Stimulated activated CD4-positive, alpha-beta T cell treated with anti-CD3 and anti-CD28 coated beads, Interleukin-1b, Interleukin-23, amount 100 ng/mL, for 4 hours (primary cell): Measurements from ENCODE around the gene NRXN3.

Source experiments
- DNase-seq, 2 donors: peaks; one replicate each; pipeline ENCODE4 v3.0.0-alpha.2; 2020; ENCODE audit warnings: low read depth in 2 of 2

The NRXN3 gene

DNA sequence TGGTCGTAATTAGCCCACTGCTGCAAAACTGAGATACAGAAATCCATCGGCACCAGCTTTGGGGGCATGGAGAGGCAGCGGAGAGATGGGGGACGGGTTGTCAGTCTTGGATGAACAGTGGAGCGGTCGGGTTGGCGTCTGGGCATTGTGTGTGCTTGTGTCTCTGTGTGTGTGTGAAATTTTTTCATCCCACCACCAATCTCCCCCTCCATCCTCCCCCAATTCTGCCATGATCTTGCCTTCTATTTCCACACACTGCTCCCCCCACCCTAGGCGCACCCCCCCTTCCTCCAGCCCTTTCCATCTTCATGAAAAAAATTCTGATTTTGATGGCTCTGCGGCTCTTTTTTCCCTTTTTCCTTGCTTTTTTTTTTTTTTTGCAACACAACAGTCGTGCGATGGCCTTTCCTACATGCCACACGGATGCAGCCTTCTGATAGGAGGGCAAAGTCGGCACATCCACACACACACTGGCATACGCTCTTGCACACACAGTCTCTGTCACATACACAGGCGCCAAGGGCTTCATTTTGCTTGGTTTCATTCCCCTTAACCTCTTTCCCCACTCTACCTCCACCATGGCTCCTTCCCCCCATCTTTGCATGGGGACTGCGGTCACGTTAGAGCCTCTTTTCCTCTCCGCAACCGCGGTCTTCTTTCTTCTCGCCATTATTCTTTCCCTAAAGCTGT lies 3.3 kb downstream of the NRXN3 start:
- DNase-seq, result no peak

DNA sequence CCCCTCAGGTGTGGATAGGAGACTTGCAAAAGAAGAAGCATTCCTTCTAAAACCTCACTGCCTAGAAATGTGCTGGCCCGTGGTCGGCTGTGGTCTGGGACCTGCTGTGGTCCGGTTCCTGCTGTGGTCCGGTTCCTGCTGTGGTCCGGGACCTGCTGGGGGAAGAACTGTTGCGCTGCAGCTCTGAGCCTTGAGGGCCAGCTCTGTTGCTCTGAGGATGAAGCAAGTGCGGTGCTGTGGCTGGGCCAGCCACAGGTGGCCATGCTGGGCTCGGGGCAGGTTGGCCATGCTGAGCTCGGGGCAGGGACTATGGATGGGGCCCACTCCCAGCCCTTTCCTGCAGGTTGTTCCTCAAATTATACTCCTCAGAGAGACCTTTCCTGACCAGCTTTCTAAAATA lies 5.2 kb downstream of the NRXN3 start:
- DNase-seq, result no peak

DNA sequence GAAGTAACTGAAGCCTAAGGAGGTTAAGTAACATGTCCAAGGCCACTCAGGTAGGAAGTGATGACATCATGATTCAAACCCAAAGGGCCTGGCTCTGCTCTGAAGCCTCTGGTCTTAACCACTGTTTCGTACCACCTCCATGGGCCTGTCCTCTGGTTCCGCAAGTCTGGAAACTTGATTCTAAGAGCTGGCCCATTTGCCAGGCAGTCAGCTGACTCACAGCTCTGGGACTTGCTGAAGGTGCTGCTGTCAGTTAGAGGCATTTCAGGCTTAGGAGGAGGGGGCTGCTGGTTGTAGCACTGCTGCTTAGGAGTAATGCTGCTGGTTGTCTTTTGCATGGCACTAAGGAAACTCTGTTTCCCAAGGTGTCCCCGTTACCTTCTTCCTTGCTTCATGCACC lies 7.9 kb downstream of the NRXN3 start:
- DNase-seq, result no peak

DNA sequence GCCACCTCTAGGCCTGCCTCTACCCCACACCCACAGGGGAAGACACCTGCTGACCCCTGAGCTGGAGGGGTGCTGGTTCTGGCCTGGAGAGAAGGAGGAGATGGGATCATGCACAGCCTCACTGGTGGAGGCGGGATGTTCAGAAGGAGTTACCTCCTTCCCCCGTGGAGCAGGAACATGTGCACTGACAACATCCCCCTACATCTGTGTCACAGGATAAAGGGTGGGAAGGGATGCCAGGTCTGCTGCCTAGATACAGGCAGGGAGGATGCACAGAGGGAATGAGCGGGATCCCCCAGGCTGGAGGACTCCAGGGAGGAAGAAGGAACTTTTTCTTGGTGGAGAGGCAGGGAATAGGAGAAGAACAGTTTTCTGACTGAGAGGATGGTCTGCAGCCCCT lies 8.8 kb downstream of the NRXN3 start:
- DNase-seq, result no peak

DNA sequence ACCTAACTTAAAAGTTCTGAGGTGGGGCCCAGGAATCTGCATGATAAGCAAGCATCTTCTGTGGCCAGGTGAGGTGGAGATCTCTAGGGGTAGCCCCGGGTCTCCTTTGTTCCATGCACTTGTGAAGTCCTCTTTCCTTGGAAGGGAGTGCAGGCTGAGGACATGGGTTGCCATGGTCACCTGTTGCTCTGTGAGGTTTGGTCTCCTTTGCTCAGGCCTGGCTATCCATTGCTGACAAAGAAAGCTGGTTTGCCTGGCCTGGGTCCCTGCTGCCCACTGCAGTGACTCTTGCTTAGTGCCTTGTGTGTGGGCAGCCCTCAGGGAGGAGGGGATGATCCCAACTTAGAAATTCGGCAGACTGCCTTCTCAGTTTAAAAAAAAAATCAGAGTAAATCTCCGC lies 11.1 kb downstream of the NRXN3 start:
- no peak for DNase-seq

DNA sequence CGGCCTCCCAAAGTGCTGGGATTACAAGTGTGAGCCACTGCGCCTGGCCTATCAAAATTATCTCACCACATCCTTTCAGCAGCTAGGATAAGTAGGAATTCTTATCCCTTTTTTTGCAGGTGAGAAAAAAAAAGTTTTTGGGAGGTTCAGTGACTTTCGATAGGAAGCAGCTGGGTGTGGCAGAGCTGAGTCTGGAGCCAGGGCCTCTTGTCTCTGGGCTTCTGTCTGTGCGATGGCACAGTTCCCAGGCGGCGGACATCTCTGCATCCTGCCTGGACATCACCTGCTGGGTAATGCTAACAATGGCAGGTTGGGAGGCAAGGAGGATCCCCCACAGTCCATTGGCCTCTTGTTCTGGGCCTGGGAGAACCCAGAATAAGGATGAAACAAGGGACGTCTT lies 12.5 kb downstream of the NRXN3 start:
- no peak for DNase-seq

DNA sequence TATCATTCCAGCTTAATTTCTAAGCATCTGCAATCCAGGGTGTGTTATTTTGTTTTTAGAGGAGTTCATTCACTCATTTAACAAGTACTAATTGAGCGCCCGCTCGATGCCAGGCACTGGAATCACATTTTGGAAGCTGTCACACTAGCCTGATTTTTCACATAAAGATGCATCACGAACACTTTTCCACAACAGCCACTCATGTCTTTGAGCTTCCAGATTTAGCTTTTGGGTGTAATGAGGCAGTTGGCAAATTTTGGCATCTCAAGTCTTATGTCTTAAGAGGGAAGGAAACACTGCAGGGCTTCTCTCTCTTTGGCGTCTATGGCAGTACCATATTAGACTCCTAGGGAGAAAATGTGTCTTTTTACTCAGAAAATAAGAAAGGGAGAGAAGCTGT lies 14.0 kb downstream of the NRXN3 start:
- DNase-seq, result no peak

DNA sequence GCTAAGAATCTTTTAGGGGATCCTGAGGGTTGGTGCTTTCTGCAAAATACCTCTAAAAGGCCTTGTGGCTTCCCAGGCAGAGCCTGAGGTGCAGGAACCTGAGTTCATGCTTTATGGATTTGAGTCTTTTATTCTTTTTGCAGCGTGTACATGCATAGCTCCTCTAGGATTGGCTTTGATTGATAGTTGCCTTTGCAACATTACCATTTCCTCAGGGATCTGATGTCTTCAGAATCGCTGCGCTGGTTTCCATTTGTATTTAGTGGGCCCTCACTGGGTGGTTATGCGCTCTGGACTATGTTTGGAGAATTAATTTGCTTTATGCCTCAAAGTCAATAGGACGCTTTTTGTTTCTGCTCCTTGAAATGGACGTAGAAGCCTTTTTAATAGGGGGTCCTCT lies 16.1 kb downstream of the NRXN3 start:
- DNase-seq, result no peak

DNA sequence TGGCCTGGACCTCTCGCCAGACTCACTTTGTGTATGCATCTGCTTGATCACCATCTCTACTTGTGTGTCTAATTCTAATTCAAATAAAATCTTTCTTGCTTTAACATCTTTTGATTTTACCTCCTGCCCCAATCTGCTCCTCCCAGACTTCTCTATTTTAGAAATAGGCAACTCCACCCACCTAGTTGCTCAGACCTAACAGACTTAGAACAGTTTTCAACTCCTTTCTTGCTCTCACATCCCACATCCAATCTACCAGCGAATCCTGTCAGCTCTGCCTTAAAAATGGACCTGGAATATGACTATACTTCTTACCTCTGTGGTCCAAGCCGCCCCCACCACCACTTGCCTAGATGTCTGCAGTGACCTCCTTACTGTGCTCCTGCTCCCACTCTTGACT lies 18.7 kb downstream of the NRXN3 start:
- no peak for DNase-seq

DNA sequence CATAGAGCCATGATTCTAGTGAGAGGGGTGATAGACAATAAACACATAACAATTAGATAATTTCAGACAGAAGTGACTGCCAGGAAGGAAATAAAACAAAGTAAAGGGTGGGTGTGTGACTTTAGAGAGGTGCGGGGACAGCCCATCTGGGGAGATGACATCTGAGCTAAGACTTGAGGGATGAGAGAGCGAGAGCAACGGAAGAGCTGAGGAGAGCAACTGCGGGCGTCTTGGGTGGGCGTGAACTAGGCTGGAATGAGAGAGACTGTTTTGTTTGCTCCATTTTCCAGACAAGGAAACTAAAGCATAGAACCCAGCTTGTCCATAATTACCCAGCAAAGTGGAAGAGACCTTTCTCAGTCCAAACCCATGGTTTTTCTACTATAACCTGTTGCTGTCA lies 25.3 kb downstream of the NRXN3 start:
- DNase-seq, result no peak

DNA sequence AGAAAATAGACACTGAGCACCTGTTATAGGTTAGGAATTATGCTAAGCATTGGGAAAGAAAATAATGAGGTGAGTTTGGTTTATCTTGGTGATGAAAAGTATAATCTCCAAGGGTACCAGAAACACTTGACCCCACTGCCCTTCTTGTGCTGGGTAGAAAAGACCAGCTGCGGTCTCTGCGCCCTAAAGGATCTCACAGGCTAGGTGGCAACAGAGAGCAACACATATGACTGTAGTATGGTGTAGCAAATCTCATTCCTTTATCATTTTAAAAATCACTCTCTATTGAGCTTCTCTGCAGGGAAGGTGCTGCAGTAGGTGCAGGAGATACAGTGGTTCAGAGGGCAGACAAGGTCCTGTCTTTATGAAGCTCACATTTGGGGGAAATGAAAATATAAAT lies 26.1 kb downstream of the NRXN3 start:
- DNase-seq, result no peak

DNA sequence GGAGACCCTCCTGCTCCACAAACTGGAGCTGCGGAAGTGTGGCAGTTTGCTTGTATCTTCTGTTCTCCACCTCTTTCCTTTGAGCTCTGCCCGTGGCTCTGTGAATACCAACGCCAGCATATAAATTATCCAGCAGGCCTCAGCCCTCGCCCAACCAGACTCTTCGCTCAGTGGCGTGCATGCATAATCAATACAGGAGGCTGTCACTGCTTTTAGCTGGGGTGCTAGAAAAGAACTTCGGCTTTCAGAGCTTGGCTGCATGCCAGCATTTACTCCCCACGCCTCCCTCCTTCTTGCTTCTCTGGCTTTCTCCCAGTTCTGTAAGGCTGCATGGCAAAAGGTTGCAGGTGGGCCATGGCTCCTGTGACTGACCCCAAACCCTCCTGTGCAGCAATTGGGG lies 26.9 kb downstream of the NRXN3 start:
- DNase-seq, result no peak

DNA sequence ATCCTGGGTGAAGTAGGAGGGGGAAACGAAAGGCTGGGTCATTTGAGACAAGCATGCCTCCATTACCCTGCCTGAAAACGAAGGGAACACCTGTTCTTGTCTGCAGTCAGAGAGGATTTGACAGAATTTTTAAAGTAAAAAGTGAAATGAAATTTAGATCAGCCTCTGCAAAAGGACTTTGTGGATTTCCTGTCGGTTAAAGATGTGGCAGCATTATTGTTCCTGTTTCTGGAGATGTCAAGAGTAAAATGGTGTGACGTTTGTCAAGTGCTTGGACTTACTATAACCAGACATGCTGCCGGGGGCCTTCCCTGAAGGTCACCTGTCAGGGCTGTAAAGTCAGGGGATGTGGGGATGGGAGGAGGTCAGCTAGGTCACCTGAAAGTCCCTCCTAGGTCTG lies 32.0 kb downstream of the NRXN3 start:
- DNase-seq, result no peak

DNA sequence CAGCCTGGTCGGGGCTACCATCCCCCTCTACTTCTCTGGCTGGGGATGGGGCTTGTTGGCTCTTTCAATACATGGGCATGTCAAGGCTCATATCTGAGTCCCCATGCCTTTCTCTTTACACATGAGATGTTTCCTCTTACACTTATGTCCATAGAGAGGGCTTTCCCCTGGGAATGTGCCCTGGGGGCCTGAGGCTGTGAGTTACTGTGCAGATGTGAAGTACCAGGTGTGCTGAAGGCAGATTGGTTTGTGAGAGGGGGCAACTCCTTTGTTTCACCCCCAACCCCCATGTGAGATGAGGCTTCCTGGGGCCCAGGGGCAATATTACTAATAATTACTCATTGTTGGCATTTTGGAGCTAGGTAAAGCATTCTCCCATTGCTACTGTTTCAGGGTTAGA lies 32.8 kb downstream of the NRXN3 start:
- no peak for DNase-seq

DNA sequence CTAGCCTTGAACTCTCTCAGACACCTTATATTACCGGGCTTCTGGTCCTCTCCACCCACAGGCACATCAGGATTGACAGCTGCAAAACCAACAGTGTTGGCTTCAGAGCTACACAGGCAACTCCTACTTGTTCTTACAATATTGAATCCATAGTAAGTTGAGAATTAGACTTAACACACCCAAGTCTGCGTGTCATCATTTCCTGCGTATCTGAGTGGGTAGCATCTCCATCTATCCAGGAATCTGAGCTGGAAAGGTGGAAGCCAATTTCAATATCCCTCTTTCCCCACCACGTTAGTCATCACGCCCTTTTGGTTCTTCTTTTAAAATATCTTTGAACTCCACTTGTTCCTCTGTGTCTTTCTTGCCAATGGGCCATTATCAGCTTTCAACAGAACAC lies 37.2 kb downstream of the NRXN3 start:
- DNase-seq, result no peak

DNA sequence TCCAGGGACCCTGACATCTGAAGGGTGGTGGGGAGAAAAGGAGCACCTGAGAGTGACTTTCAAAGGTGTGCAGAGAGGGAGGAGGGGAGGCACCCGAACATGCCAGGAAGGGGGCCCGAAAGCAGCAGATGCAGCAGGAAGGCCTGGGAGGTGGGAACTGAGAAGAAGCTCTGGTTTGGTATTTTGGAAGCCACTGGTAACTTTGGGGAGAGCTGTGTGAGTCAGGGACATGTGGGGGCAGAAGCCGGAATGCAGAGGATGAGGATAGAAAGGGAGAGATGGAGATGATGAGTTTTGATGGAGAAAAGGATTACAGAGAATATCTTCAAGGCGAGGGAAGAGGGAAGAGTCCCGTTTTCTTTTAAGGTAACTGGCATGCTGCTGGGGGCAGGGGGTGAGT lies 50.1 kb downstream of the NRXN3 start:
- no peak for DNase-seq

DNA sequence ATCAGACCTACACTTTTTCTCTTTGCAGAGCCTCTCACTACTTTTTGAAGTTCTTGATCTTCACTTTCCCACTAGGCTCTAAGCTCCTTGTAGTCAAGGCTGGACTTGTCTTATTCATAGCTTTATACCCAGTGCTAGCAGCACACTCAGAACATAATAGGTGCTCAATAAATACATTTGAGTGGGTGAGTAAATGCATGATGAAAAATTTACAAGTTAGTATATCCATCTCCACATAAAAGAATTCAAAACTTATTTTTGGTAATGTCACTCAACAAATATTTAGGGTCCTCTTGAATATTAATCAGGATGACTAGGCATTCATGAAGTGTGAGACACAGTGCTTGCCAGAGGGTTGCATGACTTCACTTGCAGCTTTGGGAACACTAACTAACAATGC lies 52.6 kb downstream of the NRXN3 start:
- no peak for DNase-seq

DNA sequence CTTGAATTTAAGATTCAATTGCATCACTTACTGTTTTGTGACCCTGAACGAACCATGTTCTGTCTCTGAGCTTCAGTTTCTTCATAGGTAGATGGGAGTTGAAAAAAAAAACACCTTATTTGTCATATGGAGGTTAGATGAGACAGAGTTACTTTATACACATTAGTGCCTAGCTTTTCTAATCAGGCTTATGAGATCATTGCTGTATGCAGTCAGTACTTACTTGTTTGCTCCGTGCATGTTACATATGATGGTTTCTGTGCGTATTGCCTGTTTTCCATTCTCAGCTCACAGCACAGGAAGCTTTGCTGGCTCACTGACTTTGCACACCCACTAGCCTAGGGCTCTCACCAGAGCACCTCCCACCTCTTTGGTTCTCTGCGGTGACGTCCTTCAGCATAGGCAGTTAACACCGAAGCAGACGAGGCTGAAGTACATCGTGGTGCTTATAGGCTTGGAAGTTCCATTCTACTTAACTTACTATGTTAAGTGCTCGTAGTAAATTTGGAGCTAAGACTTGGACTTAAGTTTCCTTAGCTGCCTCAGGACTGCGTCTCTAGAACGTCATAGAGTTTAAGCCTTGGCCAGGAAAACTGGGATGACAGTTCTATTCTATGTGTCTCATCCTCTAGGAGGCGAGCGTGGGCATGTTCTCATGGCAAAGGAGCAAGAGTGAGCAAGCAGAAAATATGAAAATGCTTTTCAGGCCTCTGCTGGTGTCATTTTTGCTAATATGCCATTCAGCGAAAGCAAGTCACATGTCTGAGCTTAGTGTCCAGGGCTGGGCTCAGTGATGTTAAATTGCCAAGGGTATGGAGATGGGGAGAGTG lies 57.3 kb downstream of the NRXN3 start:
- no peak for DNase-seq

DNA sequence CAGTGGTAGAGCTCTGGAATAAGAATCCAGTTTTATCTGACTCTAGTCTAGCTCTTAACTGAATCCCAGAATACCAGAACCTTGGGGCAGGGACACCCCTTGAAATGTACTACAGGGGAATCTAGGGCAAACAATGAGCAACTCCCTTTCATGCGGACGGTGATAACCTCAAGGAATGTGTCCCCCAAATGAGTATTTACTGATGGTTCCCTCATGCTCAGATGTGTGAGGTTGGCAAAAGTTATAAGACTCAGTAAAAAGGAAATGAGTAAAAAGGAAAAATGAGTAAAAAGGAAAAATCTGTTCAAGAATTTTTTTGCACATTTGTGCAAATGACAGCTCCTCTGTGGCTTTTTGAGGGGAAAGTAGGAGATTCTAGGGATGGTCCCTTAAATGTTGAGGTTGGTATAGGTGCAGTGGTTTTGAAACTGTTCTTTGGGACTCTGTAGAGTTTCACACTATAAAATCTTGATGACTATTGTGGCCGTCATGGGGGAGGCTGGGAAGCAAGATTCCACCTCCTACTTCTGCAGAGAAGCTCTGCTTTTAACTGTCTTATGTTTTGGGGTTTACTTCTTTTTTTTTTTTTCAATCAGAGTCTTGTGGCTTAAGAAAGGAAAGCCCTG lies 58.6 kb downstream of the NRXN3 start:
- no peak for DNase-seq

DNA sequence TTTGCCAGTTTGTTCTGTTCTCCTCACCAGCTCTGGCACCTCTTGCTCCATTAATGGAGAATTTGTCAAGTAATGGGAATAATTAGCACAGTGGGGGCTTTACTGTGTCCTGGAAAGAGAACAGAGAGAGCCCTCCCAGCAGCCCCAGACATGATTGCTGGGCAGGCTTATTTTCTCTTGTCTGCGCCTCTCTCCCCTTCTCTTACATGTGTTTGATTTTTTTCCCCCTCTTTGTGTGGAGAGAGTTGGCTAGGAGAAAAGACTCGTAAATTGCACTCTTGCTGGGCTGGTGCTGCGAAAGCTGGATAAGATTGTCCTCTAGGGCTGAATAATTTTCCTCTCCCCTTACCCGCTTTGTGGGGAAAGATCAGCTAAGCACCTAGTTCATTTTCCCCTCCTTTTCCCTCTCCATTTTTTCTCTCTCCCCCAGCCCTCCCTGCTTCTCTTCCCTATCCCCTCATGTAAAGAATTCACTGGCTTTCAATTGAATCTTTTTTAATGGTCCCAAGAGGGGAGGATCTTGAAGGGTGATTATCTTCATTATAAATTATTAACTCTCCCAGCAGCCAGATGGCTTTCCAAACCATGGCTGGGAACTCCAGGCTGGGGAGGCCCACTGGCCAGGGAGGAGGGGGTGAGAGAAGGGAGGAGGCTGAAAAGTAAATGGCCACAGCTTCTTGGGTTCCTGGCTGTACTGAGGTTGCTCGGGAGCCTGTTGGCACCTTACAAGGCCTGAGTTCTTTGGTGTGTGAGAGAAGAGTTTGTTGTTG lies 62.2 kb downstream of the NRXN3 start:
- DNase-seq, result no peak

DNA sequence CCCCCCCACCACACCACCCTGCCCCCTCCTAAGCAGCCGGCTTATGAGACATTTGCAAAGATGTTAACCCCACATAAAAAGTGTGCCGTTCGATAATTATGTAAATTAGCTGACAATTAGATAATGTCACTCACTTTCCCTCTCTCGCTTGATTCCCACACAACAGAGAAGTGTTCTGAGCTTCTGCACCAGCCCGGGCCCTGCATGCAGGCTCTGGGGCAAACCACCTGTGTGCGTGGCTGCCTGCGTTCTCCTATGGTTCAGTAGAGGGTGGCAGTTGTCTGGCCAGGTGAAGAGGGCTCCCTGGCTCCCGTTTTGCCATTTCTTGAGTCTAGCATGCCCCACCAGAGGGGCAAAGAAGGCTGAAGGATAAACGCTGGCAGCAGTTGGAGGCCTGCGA lies 68.0 kb downstream of the NRXN3 start:
- no peak for DNase-seq

DNA sequence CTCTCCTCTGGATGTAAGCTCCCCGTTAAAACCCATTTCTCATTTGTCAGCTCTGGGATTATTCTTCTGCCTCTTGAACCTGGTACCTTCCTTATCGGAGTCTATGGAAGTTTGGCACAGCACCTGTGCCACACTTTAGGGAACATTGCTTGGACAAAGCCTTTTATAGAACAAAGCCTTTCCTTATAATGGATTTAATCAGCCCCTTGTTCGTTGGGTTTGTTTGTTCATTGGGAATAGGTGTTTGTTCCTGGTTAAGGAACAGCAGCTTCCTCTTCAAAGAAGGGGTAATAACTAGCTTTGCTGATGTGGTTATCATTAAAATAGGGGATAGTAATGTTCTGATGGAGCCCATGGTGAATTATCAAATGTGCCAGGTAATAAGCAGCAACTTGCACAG lies 70.4 kb downstream of the NRXN3 start:
- no peak for DNase-seq
